Natural killer cell (primary cell): ENCODE measurements around the gene NAV3. TPM values are rescaled to one million over a fixed set of nuclear protein-coding genes. Genes with fewer than 3 reads are reported as not detected.

Experiments used
- ATAC-seq, 3 donors: fragments of 150-1000 bp in 2 of 3; fragments of 200-7000 bp in 1 of 3; cut with Tn5 transposase; 1 replicate in 1 of 3; 2 replicates in 2 of 3; pipeline ENCODE4 v1.10.0; 2021; ENCODE audit warnings: mild to moderate bottlenecking in 2 of 3, moderate library complexity in 2 of 3
- DNase-seq, 2 donors: peaks; one replicate each; pipeline versions ENCODE4 v3.0.0 to v3.0.0-alpha.2; 2013 to 2021; ENCODE audit warnings: mixed read lengths in 1 of 2
- H3K27ac ChIP-seq: one replicate; pipeline ENCODE4 v1.5.1; 2013; ENCODE audit warnings: mild to moderate bottlenecking, low read length
- H3K27me3 ChIP-seq: one replicate; pipeline ENCODE4 v1.6.1; 2013; ENCODE audit warnings: low read length; ENCODE audit not compliant: control insufficient read depth, insufficient read depth
- H3K36me3 ChIP-seq: one replicate; pipeline ENCODE4 v1.6.1; 2013; ENCODE audit warnings: low read length; ENCODE audit not compliant: control insufficient read depth, insufficient read depth
- H3K4me1 ChIP-seq: one replicate; pipeline ENCODE4 v1.6.1; 2013; ENCODE audit warnings: low read length; ENCODE audit not compliant: control insufficient read depth, insufficient read depth
- H3K4me3 ChIP-seq: one replicate; pipeline ENCODE4 v1.5.1; 2013; ENCODE audit warnings: low read length
- H3K9me3 ChIP-seq: one replicate; pipeline ENCODE4 v1.6.1; 2013; ENCODE audit warnings: low read length; ENCODE audit not compliant: control insufficient read depth, insufficient read depth
- H3K27ac Mint-ChIP-seq, 2 donors: one replicate each; pipeline ENCODE4 v1.8.0; 2022; ENCODE audit warnings: mild to moderate bottlenecking in 2 of 2, mixed read lengths in 2 of 2, moderate library complexity in 1 of 2
- H3K27me3 Mint-ChIP-seq, 2 donors: one replicate each; pipeline ENCODE4 v1.8.0; 2022; ENCODE audit warnings: low read depth in 2 of 2, mixed read lengths in 2 of 2
- H3K36me3 Mint-ChIP-seq: one replicate; pipeline ENCODE4 v1.8.0; 2022; ENCODE audit warnings: mixed read lengths
- H3K4me1 Mint-ChIP-seq, 2 donors: one replicate each; pipeline ENCODE4 v1.8.0; 2022; ENCODE audit warnings: mixed read lengths in 2 of 2
- H3K4me3 Mint-ChIP-seq: one replicate; pipeline ENCODE4 v1.8.0; 2022; ENCODE audit warnings: mild to moderate bottlenecking, moderate library complexity, mixed read lengths
- H3K9me3 Mint-ChIP-seq, 2 donors: one replicate each; pipeline ENCODE4 v1.8.0; 2022; ENCODE audit warnings: mixed read lengths in 2 of 2
- CTCF ChIP-seq: fragments of 200-600 bp; IDR thresholded peaks from one replicate; pipeline ENCODE4 v1.8.0; 2022; ENCODE audit warnings: antibody characterized with exemption
- WGBS: methylation state at CpG from one replicate; pipeline ENCODE4 v1.1.7; 2013; ENCODE audit warnings: missing lambda C conversion rate; ENCODE audit not compliant: insufficient coverage; 5-methylcytosine and 5-hydroxymethylcytosine counted together
- intact Hi-C: fragments of 100-400 bp; cut with micrococcal nuclease; formaldehyde crosslinking; loops from one replicate; pipeline ENCODE4 v1.14.2; 2022
- total RNA-seq, 4 donors: library from RNA; stranded (reverse); fragments of 120-200 nt in 1 of 4; gene quantifications; one replicate each; pipeline versions ENCODE4 v1.2.3 to v1.2.4, GENCODE V29; 2013 to 2022

Gene NAV3
- total RNA-seq, 3 donors from 2014 or later (not counting 1 experiment from before 2014, with no cell fraction given): not detected

GRCh38 chr12:77786675-77787074 lies 44.0 kb upstream of the NAV3 start:
- intact Hi-C loops: no loop called here
- Mint-ChIP-seq H3K27ac (no peak overlapping the region), H3K36me3 (no peaks in the 10 kb centered on the region), H3K9me3 (peaks cover 19 to 22% of the 10 kb centered on the region in 2 donors), H3K27me3 (no peaks in the 10 kb centered on the region), H3K4me3 (no peak overlapping the region), H3K4me1 (no peaks in the 10 kb centered on the region)
- Histone ChIP-seq H3K4me1 (no peaks in the 10 kb centered on the region), H3K27ac (no peak overlapping the region), H3K4me3 (no peak overlapping the region), H3K27me3 (no peaks in the 10 kb centered on the region), H3K9me3 (no peaks in the 10 kb centered on the region), H3K36me3 (no peaks in the 10 kb centered on the region)
- DNase-seq (no peak), ATAC-seq (no peak)
- WGBS: 46% methylated on average over 2 of the region's 5 CpGs
- no peak for TF ChIP-seq CTCF

- DNase-seq (no peak), ATAC-seq (no peak)
- H3K36me3 ChIP-seq: no peaks in the 10 kb centered on the region
- Mint-ChIP-seq H3K27me3 (no peaks in the 10 kb centered on the region), H3K4me3 (no peak overlapping the region), H3K4me1 (no peaks in the 10 kb centered on the region), H3K9me3 (peaks cover 17 to 22% of the 10 kb centered on the region in 2 donors), H3K36me3 (no peaks in the 10 kb centered on the region), H3K27ac (no peak overlapping the region)
- intact Hi-C loops: no loop called here
- H3K4me1 ChIP-seq: no peaks in the 10 kb centered on the region
- H3K4me3 ChIP-seq: no peak overlapping the region
- H3K27ac ChIP-seq: no peak overlapping the region
- TF ChIP-seq CTCF: no peak
- 72% methylated on average over 6 of the region's 7 CpGs for WGBS
- no peaks in the 10 kb centered on the region for H3K27me3 ChIP-seq
- H3K9me3 ChIP-seq: no peaks in the 10 kb centered on the region
Observed at GRCh38 chr12:77788231-77789168, 42.2 kb upstream of the NAV3 start.

- intact Hi-C loops: no loop called here
- Histone ChIP-seq H3K27ac (no peak overlapping the region), H3K4me1 (no peaks in the 10 kb centered on the region), H3K4me3 (no peak overlapping the region), H3K36me3 (no peaks in the 10 kb centered on the region), H3K9me3 (peaks cover 3% of the 10 kb centered on the region), H3K27me3 (no peaks in the 10 kb centered on the region)
- Mint-ChIP-seq H3K36me3 (no peaks in the 10 kb centered on the region), H3K4me3 (no peak overlapping the region), H3K27ac (no peak overlapping the region), H3K4me1 (no peaks in the 10 kb centered on the region), H3K27me3 (no peaks in the 10 kb centered on the region), H3K9me3 (peaks cover 6 to 7% of the 10 kb centered on the region in 2 donors)
- no peak for DNase-seq
- 81% methylated on average over 2 of the region's 3 CpGs for WGBS
- TF ChIP-seq CTCF: no peak
- no peak for ATAC-seq
Observed at GRCh38 chr12:77795699-77796098, 35.0 kb upstream of the NAV3 start.
